GM18519 (cell line): ENCODE data around the gene BTBD9.
A peak's percentile ranks its signal among the peaks of the same experiment; 100 is the strongest.
"Not testable (repeated sequence)": the region's sequence is repeated elsewhere in the genome, so short reads cannot be mapped to it uniquely, and the experiment has no call there.

Experiments used
- ATAC-seq: cut with Tn5 transposase; IDR thresholded peaks from one replicate; pipeline ENCODE4 v1.9.1; 2021; ENCODE audit warnings: mild to moderate bottlenecking, moderate library complexity; ENCODE audit not compliant: unreplicated experiment, low FRiP score

Gene BTBD9

GRCh38 chr6:38650207-38650752, 10.6 kb upstream of the BTBD9 start:
- no peak for ATAC-seq

- no peak for ATAC-seq
Observed at GRCh38 chr6:38649744-38650143, 10.0 kb upstream of the BTBD9 start.

- no peak for ATAC-seq
Observed at GRCh38 chr6:38648629-38649028, 8.9 kb upstream of the BTBD9 start.

- ATAC-seq, result no peak
Observed at GRCh38 chr6:38646166-38646878, 6.6 kb upstream of the BTBD9 start.

- no peak for ATAC-seq
Observed at GRCh38 chr6:38644951-38645350, 5.2 kb upstream of the BTBD9 start.

- no peak for ATAC-seq
Observed at GRCh38 chr6:38640216-38640909, 634 bp upstream of the BTBD9 start.

- peak; percentile 8 for ATAC-seq
Observed at GRCh38 chr6:38638941-38639497, 710 bp downstream of the BTBD9 start.

GRCh38 chr6:38637756-38638155, 2.0 kb downstream of the BTBD9 start:
- no peak for ATAC-seq

- ATAC-seq, result no peak
Observed at GRCh38 chr6:38636027-38636426, 3.7 kb downstream of the BTBD9 start.

GRCh38 chr6:38634518-38634917, 5.2 kb downstream of the BTBD9 start:
- no peak for ATAC-seq

- ATAC-seq, result no peak
Observed at GRCh38 chr6:38632490-38632889, 7.2 kb downstream of the BTBD9 start.

GRCh38 chr6:38631186-38631783, 8.4 kb downstream of the BTBD9 start:
- ATAC-seq, result no peak

- ATAC-seq, result no peak
Observed at GRCh38 chr6:38625217-38625616, 14.5 kb downstream of the BTBD9 start.

- ATAC-seq, result not testable (repeated sequence)
Observed at GRCh38 chr6:38619342-38619741, 20.4 kb downstream of the BTBD9 start.

GRCh38 chr6:38618301-38618700, 21.4 kb downstream of the BTBD9 start:
- ATAC-seq, result not testable (repeated sequence)

GRCh38 chr6:38617856-38618255, 21.9 kb downstream of the BTBD9 start:
- no peak for ATAC-seq

- no peak for ATAC-seq
Observed at GRCh38 chr6:38612143-38612965, 27.4 kb downstream of the BTBD9 start.

GRCh38 chr6:38610050-38610625, 29.6 kb downstream of the BTBD9 start:
- no peak for ATAC-seq

GRCh38 chr6:38604700-38605099, 35.0 kb downstream of the BTBD9 start:
- ATAC-seq, result no peak

- no peak for ATAC-seq
Observed at GRCh38 chr6:38603966-38604365, 35.8 kb downstream of the BTBD9 start.
